SW480 (cell line): Measurements from ENCODE around the gene GJA4.
A peak's percentile ranks its signal among the peaks of the same experiment; 100 is the strongest.

Experiments used
- DNase-seq: peaks from one replicate; pipeline ENCODE4 v3.0.0-alpha.2; 2016; ENCODE audit warnings: low spot score

The GJA4 gene

DNA sequence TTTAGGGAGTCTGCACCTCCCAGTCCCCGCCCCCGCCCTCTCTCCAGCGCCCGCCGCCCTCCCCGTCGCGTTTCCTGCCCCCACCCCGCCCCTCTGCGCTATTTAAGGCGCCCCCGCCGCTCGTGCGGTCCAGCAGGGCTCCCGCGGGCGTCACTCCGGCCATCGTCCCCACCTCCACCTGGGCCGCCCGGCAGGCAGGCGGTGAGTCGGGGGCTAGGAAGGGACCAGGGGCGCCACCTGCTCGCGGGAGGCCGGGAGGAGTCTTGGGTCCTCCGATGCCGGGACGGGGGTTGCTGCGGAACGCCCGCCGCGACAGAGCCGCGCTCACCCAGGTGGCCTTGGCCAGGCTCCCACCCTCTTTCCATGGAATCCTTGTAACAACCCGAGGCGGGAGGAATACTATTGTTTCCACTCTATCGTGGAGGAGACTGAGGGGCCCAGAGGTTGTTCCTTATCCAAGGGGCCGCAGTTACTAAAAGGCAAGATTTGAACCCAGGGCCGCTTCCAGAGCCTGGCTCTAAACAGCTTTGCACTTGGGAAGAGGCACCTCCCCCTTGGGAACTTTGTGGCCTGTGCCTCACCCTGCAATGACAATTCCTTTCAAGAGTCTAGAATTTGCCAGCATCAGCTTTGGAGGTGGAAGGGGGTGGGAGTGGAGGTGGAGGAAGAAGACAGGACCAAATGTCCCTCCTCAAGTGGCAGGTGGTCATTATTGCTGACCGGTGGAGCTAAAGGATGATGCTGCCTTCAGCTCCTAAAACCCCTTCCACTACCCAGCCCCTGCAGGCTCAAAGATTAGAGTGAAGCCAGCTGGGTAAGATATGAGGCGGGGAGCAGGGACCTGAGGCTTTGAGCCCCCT lies at the start of gene GJA4:
TSS of gene GJA4 (plus strand) at position 132 of the 860 bp plus-strand sequence. CDS start 1,215 bp downstream, outside the sequence.
- DNase-seq, result no peak

DNA sequence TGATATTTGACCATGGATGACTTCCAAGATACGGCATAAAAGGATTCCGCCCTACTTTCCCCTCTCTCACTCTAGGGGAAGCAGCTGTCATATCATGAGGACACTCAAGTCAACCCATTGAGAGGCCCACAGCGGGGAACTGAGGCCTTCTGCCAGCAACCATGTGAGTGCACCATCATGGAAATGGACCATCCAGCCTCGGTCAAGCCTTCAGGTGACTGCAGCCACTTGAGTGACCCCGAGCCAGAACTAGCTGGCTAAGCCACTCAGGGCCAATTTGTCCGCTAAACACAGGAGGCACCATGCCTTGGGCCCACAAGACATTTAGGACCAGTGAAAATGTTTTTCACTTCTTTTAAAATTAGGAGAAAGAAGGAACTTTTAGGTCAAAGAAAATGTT lies 49.0 kb upstream of the GJA4 start:
- no peak for DNase-seq

DNA sequence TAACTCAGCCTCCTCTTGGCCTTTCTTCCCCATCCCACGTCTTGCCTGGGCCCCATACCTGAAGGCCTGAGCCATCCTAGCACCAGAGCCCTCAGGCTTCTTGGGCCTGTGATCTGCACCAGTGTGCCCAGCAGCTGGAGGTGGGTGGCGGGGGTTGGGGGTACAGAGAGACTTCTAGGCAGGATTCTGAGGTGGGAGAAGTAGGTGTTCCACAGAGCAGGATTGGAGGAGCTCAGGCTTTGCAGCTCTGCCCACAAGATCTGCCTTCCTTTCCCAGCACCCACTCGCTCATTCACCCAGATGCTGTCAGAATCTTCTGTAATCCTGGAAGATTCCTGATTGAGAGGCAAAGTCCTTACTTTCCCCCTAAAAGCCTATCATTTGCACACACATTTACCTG lies 47.9 kb upstream of the GJA4 start:
- no peak for DNase-seq

DNA sequence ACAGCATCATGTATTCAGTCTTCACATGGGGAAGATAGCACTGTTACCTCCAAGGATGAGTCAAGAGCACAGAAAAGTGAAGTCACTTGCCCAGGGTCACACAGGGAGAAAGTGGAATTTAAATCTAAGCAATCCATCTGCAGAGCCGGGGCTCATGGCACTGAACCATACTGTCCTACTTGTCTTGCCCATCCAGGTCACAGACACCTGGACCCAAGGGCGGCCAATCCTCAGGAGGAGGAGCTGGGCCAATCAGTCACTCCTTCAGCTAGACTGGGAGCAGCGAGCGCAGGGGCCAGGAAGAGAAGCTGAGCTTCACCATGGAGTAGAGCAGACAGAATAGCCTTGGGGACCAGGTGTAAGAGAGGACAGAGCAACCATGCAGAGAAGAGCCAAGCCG lies 47.1 kb upstream of the GJA4 start:
- DNase-seq, result no peak

DNA sequence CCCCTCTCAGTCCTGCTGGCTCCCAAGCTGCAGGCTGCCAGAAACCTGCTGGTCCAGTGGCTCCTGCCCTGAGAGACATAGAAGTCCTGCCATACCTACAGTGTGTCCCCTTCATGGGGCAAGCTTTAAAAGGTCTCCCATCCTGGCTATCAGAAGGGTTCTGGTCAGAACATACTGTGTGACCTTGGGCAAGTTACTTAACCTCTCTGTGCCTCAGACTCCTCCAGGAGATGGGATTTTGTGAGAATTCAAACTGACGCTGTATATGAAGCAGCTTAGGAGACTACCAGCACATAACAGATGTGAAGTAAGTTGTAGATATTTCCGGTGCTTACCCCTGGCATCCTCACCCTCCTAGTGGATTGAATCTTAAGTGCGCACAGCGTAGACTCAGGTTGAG lies 46.7 kb upstream of the GJA4 start:
- no peak for DNase-seq

DNA sequence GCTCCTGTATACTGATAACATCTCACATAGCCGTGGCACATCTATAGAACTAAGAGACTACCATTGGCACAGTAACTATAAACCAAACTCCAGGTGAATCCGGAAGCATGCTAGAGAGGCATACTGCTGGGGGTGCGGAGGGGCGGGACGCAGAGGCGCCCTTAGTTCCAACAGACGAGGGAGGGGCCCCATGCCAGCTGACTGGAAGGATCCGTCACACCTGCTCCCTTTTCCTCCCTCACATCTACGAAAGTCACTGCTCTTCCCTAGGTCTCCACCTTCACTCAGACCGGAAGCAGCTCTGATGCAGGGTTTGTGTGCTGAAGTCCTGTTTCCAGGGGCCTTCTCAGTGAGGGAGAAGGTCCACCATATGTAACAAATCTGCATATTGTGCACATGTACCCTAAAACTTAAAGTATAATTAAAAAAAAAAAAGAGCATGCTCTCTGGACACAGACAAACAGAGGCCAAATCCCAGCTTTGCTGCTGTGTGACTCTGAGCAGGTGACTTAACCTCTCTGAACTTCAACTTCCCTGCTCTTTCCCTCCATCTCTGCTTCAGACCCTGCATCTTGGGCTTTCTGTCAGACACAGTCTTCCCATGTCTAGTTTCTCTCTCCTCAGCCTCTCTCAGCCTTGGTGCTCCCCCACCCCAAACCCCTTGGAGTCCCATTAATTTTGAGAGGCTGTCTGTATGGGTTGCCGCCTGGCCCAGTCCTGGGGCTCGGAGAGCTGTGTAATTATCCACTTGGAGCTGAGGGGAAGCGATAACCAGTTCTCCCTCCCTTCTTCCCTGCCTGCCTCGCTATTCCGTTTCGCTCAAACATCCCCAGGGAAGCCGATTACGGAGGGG lies 45.8 kb upstream of the GJA4 start:
- DNase-seq, result no peak

DNA sequence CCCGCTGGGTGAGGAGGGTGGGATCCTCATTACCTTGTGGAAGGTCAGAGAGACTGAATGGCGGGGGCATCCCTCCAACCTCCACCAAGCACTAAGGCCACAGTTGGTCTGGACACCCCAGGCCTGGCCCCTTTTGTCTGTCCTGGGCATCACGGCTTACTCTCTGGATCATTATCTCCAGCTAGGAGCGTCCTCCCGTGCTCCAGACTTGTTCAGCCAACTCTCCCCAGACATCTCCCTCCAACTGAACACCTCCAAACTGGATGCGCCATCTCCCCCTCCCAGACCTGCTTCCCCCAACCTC lies 45.2 kb upstream of the GJA4 start:
- DNase-seq, result no peak

DNA sequence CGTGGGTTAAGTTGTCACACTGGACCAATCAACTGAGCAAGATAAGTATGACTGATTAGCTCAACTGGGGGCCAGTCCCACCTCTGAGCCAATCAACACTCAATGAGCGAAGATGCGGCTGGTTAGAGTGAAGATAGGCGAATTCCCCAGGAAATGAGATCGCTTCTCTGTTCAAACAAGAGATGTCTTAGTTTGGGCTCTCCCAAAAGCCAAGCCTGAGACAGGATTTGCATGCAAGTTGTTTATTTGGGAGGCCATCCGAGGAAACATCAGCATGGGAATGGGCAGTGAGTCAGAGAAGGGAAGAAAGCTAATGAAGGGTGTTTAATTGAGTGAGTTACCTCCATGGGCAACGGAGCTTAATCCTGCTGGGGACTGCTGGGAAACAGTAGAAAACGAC lies 42.8 kb upstream of the GJA4 start:
- no peak for DNase-seq

DNA sequence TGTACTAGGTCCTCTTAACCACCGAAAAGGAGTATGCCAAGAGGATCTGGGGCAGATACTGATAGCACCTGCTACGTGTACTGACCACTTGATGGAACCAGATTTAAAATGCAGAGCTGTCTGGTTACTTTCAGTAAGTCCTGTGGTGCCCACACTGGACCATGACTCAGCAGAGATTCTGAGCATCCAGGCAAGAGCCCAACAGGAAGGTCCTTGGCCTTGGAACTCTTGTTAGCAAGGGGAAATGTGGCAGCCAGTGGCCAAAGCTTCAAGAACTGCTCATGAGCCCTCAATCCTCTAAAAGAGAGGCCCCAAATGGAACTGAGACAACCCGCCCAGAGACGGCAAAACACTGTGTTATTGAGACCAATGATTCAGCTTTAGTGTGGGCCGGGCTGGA lies 42.2 kb upstream of the GJA4 start:
- no peak for DNase-seq

DNA sequence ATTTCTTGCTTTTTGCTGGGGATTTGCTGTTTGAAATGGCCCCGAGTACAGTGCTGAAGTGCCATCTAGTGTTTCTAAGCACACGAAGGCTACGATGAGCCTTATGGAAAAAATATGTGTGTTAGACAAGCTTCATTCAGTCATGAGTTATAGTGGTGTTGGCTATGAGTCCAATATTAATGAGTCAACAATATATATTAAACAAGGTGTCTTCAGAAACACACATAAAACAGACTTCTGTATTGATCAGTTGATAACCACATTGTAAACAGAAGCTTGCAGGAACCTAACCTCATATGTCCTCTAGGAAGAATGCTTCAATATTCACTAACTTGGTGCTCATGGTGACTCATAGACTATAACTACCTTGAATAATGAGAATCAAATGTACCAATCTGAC lies 39.6 kb upstream of the GJA4 start:
- no peak for DNase-seq

DNA sequence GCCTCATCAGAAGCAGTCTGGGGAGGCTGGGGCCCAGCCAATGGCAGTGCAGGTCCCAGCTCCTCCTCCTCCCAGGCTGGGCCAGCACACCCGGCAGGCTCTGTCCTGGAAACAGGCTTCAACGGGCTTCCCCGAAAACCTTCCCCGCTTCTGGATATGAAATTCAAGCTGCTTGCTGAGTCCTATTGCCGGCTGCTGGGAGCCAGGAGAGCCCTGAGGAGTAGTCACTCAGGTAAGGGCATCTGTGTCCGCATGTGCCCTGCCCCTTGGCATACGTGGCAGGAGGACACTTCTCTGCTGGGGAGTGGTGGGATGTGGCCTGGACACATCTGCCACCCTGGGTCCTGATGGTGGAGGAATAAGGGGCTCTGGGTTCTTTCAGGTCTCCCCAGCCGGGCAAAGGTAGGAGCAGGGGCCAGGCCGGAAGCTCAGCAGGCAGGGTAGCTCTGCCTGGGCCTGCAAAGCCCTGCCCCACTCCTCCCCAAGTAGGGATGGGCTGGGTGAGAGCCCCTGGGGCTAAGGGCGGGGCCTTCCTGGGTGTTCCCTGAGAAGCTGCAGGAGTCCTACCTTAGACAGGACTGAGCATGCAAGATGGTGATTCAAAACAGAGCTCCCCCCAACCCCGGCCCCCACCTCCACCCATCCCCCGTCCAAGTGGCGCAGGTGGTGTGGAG lies 37.7 kb upstream of the GJA4 start, which contains the start of gene GJB5:
TSS of gene GJB5 (plus strand) at position 84 of the 674 bp plus-strand sequence. CDS start 2,284 bp downstream, outside the sequence.
- no peak for DNase-seq

DNA sequence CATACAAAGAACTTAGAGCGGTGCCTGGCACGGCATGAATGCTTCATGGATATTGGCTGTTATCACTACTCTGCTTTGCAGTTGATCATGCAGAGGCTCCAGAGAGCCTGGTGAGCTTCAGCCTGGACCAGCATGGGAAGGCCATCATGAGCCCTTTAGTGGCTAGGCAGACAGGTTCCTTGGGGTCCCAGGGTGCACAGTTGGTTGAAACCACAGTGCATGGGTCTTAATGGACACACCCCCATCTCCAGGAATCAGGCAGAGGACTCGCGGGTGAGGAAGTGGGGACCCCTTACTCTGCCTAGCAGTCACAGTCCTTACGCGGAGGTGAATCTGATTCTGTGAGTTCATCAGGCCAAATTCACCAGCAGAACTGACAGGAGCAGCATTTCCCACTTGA lies 36.8 kb upstream of the GJA4 start:
- DNase-seq, result no peak

DNA sequence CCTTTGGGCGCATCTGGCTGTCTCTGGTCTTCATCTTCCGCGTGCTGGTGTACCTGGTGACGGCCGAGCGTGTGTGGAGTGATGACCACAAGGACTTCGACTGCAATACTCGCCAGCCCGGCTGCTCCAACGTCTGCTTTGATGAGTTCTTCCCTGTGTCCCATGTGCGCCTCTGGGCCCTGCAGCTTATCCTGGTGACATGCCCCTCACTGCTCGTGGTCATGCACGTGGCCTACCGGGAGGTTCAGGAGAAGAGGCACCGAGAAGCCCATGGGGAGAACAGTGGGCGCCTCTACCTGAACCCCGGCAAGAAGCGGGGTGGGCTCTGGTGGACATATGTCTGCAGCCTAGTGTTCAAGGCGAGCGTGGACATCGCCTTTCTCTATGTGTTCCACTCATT lies 35.4 kb upstream of the GJA4 start:
- no peak for DNase-seq

DNA sequence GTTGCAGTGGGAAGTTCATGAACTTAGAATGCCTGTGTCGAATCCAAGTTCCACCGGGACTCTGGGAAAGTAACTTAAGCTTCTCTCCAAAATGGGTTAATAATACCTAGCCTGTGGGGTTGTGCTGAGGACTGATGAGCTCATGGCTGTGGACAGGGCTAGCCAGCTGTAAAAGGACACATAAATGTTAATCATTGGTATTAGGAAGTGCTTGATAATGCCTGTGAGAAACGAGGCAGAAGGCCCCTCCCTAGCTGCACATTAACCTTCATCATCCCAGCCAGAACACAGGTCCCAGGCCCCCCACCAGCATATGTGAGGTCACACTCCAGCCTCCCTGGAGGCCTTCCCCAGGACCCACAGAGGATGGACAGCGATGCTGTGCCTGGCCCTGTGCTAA lies 34.0 kb upstream of the GJA4 start:
- no peak for DNase-seq

DNA sequence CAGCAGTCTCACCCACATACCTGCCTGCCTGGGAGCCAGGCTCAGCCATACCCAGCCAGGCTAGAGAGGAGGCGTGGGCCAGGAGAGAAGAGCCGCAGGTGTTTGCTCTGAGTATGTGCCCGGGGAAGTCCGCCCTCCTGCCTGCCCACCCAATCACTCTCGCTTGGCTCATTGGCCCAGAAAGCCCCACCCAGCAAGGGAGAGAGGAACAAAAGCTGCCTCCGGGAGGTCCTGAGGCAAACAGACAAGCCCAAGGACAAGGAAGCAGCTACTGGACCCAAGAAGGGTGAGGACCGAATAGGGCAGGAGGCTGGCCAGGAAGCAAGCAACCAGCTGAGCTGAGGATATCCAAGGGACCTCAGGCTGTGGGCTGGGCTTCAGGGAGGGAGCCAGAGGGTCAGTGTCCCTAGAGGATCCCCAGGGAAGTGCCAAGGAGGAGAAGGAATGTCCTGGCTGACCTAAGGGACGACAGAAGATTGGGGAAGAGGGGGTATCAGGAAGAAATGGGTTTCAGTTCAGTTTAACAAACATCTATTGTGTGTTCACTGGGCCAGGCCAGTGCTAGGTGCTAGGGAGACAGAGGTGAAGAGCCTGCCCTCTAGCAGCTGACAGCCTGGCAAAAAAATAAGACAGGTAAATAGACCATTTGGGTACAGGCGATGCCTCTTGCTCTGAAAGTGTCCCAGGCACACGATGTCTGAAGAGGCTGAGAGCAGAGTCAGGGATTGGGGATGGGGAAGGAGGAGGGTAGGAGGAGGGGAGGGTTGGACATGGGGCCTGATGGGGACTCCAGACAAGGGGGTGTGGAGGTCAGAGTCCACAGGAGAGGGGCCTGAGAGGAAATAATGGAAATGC lies 33.1 kb upstream of the GJA4 start, which contains the start of gene GJB4:
TSS of gene GJB4 (plus strand) at position 238 of the 855 bp plus-strand sequence. CDS start 1,515 bp downstream, outside the sequence.
- DNase-seq, result peak; percentile 36

DNA sequence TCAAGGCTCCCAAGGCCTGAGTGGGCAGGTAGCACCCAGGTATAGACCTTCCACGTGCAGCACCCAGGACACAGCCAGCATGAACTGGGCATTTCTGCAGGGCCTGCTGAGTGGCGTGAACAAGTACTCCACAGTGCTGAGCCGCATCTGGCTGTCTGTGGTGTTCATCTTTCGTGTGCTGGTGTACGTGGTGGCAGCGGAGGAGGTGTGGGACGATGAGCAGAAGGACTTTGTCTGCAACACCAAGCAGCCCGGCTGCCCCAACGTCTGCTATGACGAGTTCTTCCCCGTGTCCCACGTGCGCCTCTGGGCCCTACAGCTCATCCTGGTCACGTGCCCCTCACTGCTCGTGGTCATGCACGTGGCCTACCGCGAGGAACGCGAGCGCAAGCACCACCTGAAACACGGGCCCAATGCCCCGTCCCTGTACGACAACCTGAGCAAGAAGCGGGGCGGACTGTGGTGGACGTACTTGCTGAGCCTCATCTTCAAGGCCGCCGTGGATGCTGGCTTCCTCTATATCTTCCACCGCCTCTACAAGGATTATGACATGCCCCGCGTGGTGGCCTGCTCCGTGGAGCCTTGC lies 31.5 kb upstream of the GJA4 start:
- no peak for DNase-seq

DNA sequence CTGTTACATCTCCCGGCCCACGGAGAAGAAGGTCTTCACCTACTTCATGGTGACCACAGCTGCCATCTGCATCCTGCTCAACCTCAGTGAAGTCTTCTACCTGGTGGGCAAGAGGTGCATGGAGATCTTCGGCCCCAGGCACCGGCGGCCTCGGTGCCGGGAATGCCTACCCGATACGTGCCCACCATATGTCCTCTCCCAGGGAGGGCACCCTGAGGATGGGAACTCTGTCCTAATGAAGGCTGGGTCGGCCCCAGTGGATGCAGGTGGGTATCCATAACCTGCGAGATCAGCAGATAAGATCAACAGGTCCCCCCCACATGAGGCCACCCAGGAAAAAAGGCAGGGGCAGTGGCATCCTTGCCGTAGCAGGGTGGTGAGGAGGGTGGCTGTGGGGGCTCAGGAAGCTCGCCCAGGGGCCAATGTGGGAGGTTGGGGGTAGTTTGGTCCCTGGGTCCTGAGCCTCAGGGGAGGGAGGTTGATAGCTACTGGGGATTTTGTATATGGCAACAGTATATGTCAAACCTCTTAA lies 31.0 kb upstream of the GJA4 start:
- DNase-seq, result no peak

DNA sequence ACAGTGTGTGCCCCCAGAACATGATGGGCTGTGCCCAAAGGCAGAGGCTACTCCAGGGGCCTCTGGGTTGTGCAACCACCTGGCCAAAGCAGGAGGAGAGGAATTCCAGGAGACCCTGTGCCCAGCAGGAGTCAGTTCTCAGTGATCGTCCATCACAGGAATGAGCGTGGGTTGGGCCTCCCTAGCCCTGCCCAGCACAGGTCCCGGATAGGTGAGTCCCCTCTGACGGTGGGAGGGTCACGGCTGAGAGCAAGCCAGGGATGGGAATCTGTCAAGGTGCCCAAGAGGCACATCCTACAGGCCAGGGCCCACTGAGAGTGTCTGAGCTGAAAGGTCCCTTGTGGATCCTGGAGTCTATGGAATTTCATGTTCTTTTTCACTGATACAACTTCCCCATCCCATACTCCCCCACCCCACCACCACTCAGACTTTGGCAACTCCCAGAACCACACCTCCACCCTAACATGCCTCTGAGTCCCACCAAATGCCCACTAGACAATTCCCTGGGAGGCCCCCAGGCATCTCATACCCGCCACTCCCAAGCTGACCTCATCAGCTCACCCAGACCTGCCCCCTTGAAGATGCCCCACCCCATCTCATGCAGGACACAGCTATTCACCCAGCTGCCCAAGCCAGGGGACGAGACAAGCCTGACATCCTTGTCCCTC lies 30.2 kb upstream of the GJA4 start:
- peak; percentile 64 for DNase-seq

DNA sequence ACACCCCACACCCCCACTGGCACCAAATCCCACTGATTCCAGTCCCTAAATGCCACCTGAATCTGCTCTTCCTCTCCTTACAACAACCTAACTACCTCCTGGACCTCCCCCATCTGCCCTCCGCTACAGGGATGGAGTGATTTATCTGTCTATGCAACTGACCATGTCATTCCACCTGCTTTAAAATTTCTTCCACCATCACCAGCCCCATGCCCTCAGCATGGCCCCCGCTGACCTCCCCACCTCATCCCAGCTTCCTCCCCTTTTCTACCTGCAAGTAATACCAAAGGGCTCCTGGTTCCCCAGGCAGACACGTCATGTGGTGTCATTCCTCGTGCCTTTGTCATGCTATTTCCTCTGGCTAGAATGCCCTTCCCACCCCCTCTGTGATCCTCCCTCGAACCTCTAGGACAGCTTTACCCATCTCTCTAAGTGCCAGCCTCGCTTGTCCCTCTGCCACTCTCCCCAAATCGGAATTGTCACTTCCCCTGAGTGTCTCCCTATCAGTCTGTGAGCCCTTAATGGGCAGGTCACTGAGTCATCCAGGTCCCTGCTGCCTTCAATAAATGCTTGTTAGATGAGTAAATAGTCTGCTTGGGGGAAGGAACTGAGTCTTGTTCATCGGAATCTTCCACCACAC lies 29.5 kb upstream of the GJA4 start:
- peak; percentile 94 for DNase-seq

DNA sequence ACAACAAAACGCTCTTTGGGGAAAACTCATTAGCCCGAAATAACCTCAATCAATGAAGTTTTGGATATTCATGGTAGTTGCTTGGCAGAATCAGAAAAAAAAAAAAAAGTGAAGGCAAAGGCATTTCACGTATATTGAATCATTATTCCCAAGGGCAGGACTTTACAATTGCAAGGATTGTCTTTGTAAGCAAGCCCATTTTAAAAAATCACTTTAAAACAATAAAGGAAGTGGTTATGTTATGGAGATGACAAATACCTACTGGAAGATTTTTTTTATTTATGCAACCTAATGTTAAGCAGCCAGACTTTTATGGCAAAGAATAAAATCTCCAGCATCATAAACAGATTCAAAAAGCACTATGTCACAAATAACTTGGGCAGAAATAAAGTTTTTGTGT lies 23.9 kb upstream of the GJA4 start:
- DNase-seq, result no peak
